Activated T-cell treated with anti-CD3 and anti-CD28 coated beads, Interleukin-2, amount 50 U/mL, for 48 hours (primary cell): ENCODE results near the gene UGT1A5.

ENCODE experiments used
- DNase-seq, 2 experiments: peaks; one replicate each; pipeline ENCODE4 v3.0.0-alpha.2; 2020

Gene UGT1A5

DNA sequence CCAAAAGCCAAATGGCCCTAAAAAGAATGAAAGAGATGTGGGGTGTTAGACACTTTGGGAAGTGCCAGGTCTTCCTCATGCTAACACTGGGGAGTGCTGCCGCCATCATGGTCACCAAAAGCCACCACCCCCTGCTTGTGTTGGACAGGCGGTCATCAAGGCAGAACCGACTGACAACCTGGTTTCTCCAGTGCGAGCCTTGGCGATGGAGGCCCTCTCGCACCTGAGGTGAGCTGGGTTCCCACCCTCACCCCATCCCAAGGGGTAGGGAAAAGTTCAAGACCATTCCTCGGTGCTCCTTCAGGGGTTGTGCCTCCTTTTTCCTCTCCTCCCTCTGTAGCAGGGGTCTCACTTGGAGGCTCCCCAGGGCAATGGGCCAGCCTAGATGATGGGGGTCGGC is 99.0 kb downstream of the UGT1A5 start:
- no peak for DNase-seq

DNA sequence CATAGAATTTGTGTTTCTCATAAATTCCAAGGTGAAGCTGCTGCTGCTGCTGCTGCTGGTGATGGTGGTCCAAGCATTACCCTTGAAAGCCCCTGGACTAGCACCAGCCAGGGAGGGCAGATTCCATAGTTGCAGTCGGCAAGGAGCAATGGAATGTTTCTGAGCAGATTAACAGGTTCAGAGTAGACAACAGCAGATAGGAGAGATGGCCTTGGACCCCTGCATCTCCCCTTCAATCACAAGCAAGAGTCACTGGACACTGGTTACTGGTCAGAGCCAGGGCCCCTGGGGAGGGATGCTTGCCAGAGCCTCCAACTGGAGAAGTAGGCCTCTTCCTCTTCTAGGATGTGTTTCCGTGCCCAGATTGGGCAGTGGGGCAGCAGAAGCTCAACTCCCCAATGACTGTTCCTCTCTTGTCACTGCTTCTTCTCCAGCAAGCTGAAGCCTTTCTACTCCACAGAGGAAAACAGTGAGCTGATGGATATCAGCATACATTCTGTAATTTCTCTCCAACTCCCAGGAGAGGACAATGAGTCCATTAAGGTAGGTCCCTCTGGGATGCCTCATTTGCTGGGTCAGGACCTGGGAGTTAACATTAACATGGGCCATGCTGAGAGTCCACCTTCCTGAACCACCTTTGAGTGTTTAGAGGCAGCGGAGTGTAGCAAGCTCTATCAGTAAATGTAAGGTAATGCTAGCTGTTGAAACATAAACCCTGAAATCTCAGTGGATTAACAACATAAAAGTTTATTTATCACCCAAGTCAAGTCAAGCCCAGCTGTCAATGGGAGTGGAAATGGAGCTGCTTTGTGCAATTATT is 100.7 kb downstream of the UGT1A5 start:
- no peak for DNase-seq

DNA sequence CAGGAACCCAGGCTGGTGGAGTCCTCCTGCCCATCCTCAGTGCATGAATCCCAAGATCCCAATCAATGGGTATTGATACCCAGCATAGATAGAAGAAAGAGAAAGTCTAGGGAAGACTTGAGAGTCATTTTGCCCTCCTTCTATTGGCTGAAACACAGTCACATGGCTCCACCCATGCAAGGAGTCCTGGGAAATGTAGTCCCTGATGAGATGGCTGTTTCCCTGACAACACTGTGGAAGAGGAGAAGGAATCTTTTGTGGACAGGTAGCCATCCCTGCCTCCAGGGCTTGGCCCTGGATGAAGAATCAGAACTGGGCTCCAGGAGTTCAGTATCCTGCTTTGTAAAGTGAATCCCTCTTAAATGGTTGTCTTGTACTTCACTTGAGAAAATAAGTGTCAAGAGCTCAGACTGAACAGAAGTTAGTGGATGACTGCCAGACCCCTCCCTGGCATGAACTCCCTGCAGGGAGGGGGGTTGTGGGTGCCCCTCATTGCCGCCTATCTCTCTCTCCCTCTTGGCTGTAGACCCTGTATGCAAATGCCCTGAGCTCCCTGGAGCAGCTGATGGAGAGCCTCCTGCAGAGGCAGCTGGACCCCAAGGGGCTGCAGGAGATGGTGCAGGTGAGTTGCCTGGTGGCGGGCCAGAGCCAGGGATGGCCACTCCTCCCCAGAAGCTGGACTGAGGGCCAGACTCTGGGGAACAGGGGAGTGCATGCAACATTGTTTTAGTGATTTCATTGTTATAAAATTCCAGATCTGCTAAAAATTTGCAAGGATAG is 101.5 kb downstream of the UGT1A5 start:
- no peak for DNase-seq

DNA sequence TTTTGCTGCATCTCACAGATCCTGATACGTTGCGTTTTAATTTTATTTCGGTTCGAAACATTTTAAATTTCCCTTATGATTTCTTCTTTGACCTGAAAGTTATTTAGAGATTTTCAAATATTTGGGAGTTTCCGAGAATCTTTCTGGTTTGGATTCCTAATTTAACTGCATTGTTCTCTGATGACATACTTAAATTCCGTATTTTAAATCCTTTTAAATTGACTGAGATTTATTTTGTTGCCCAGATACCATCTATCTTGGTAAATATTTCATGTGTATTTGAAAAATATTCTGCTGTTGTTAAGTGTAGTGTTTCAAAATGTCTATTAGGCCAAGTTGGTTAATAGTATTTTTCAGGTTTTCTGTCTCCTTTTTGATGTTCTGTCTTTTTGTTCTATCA is 103.2 kb downstream of the UGT1A5 start:
- DNase-seq = no peak

DNA sequence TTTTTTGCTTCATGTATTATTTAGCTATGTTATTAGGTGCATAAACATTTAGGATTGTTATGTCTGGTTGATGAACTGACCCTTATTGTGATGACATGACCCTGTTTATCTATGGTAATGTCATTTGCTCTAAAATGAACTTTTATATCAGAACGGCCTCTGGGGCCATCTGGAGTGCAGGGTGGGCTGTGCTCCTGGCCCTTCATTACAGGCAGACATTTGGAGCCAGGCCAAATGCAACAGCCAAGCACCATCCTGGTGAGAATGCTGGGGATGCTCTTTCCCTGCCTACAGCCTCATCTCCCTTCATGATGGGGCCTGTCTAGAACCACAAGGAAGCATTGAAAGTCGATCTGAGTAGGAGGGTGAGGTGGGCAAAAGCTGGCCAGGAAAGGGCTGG is 103.6 kb downstream of the UGT1A5 start:
- no peak for DNase-seq

DNA sequence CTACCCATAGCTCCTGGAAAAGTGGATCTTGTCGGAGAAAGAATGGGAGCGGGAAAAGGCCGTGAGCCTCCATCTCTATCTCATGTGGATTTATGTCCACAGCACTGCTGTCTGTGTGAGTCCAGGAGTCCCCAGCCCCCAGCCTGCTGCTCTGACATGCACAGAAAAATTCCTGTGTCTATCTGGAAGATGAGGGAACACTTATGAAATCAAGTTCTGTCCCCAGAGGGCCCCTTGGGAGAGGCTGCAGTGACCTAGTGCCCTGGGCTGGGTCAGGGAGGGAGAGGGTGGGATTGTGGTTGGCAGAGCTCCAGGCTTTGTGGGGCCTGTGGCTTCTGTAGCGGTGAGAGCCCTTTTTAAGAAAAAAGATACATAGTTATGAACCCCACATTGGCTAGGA is 104.1 kb downstream of the UGT1A5 start:
- no peak for DNase-seq

DNA sequence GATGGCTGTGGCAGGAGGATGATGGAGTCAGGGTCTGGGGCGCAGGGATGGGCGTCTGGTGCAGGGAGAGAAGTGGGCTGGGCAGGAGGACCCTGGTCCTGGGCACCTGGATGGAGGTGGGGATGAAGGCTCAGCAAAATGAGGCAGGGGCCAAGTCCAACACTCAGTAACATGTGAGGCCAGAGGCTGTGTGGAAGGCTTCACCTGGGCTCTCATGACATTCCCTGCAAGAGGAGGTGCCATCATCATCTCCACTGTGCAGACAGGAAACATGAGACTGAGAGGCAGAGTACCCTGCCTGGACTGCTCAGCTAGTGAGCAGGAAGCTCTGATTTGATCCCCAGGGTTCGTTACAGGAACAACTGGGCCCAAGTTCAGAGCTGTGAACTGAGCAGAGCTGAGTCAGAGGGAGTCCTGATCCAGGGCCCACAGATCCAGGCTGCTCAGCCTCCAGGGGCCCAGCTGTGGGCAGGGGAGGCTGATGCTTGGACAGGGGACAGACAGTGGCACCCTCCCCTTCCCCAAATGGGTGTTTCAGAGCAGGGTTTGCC is 104.7 kb downstream of the UGT1A5 start:
- DNase-seq = no peak

DNA sequence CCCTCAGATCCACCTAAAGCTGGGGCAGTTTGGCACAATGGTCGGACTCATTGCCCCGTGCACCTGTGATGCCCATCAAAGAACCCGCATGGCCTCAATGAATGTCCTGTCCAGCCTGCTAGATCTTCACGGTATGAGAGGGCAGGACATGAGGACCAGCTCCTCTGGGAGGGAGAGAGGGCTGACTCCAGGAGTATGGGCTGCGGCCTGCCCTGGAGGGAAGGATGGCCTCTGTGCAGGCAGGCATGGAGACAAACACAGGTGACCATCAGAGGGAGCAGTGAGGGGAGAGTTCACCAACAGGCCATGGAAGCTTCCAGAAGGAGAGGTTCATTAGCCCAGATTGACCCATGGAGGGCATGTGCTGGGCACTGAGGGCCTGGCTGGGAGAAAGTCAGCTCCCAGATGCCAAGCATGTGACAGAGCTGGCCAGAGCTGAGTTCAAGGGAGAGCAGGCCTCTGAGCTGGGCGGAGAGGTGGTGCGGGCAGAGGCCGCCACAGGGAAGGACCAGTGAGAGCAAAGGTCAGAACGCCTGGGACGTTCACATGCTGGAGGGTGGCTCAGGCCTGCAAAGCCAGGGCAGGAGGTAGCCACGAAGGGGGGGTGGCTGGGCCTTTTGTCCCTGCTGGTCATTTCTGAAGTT is 105.4 kb downstream of the UGT1A5 start:
- DNase-seq = no peak

DNA sequence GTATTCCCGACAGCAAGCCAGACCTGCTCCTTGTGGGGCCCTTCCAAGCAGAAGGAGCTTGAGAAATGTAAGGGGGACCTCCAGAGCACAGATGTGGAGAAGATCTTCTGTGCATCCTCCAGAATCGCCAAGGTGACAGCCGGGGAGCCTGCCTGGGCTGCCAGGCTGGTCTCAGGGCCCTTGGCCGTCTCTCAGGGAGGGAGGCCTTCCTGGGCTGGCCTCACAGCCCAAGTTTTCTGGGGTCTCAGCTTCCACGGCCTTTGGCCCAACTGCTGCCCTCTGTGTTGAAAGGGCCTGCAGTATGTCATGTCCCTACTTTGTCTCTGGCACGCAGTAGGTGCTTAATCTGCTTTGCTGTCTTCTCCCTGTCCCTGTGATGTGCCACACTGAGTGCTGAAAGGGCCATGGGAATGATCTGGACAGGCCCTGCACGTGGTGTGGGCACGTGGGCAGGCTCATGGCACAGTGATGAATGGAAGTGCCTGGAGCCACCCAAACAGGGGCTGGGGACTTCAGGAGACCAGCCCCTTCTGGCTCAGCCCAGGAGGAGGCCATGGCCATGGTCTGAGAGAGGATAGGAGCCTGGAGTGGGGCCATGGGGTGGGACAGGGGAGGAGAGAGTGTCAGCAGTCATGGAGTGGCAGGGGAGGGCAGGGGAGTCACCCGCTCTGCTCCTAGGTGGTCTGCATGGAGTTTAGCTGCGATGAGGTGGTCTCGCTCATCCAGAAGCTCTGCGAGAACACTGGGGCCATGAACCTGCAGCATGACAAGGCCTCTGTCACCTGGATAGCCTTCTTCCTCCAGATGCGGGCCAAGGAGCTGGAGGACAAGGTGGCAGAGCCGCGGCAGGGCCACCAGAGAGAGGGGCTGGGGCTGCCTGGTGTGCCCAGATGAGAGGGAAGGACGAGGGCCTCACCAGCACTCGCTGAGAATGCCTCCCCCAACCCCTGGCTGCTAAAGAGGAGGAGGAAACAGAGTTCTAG is 106.2 kb downstream of the UGT1A5 start:
- no peak for DNase-seq

DNA sequence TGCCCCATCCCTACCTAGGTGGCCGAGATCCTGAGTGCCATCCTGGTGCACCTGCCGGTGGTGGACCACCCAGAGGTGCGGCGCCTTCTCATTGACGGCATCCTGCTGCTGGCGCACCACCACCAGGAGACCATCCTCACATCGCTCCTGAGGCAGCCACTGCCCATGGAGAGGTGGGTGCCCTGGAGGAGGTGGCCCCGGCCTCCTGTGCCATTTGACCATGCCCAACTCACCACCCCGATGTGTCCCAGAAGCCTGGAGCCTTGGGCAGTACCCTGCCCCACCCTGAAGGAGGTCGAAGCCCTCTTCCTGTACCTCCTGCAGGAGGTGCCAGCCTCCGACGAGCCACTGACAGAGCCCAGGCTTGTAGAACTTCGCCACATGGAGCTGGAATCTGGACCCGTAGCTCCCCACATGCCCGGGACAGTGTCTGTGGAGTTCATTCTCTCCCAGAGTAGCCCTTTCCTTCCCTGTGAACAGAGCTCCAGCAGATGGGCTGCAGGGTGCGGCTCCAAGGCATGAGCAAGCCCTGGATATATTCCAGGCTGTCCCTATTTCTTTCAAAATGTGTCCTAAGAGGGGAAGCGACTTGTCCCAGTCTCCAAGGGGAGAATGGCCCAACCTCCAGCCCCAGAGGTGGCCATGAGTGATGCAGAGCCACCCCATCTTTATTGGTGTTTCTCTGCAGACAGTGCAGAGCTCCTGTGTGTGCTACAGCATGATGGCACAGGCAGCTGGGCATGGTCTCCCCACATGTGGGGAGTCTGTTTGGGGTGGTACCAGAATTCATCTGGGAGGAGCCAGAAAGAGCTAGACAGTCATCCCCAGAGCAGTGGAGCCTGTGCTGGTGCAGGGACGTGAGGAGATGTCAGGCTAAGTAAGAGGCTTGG is 107.4 kb downstream of the UGT1A5 start:
- no peak for DNase-seq

DNA sequence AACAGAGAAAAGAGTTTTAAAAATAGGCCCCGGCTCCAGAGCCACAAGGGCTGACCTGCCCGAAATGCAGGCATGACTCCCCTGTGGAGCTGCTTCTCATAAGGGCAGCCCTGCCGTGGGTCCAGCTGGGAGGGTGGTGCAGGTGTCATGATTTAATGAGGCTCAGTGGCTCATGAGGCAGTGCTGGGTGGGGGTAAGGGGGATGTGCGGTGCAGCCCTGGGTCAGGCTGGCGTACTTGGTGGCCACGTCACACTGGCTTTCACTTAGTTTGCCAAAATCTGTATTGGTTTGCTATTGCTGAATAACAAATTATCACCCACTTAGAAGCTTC is 108.0 kb downstream of the UGT1A5 start:
- DNase-seq = no peak

DNA sequence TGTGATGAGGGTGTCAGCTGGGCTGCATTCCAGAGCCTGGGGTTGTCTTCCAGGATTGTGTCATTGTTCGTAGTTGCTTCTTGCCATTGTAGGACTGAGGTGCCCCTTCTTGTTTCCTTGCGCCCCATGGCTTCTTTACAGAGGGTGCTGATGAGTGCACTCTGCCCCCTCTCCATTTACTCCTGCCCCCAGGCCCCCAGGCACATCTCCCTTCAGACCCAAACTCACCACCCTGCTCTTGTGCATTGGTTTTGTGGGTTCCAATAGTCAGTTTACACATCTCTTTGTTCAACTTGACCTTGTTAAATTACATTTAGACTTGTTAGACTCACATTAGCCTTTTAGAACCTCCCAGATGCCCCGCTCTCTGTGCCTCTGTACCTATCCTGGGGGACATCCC is 108.5 kb downstream of the UGT1A5 start:
- DNase-seq = no peak

DNA sequence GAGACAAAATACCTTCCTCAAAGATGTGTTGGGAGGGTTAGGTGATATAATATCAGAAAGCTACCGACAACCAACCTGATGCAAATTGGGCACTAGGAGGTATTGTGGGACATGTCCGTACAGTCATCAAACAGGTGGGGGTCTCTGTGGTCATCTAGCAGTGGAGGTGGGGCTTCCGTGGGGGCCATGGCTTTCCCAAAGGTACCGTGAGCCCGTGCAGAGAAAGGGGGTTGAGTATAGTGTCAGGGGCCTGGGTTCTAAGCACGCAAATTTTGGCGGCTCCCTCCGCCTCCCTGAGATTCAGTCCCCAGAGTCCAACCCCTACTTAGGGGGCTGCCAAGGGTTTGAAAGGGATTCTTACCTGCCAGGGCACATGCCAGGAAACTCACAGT is 109.0 kb downstream of the UGT1A5 start:
- no peak for DNase-seq

DNA sequence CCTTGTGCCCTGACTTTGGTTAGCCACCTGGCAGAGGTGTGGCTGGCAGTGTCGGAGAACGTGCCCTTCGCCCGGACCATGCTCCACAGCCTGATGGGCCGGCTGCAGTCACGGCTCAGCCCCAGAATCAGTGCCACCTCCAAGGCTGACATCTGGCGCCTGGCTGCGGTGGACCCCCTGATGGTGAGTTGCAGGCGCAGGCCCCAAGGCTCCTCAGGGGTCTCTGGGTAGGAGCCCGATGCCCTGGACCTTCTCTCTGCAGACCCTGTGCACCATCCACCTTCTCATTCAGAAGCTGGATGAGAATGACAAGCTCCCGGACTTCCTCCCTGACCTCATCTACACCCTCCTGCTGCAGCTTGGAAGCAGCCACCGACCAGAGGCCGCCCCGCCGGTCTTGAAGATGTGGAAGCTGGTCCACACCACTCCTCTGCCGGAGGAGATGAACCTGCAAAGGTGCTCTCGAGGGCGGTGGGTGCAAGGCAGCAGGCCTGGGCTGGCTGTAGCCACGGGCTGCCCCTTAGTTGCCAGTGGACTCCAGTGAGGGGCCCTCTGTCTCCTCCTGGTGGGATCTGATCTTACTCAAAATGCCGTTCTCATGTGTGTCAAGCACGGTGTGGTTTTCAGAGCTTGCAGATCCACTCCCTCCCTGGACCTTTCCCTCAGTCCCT is 109.5 kb downstream of the UGT1A5 start:
- DNase-seq = no peak
